GM21723 (cell line): ENCODE measurements around the gene UBL4A.
A peak's percentile ranks its signal among the peaks of the same experiment; 100 is the strongest.
"Not testable (repeated sequence)": the region's sequence is repeated elsewhere in the genome, so short reads cannot be mapped to it uniquely, and the experiment has no call there.

Experiments
- ATAC-seq: cut with Tn5 transposase; IDR thresholded peaks from one replicate; pipeline ENCODE4 v1.9.1; 2021; ENCODE audit warnings: mild to moderate bottlenecking, moderate library complexity; ENCODE audit not compliant: unreplicated experiment

UBL4A gene

GRCh38 chrX:154508384-154508745 lies 21.9 kb upstream of the UBL4A start:
- no peak for ATAC-seq

- no peak for ATAC-seq
Measured at GRCh38 chrX:154507673-154508383, 21.4 kb upstream of the UBL4A start.

GRCh38 chrX:154506483-154507332 lies 20.3 kb upstream of the UBL4A start:
- no peak for ATAC-seq

- ATAC-seq = no peak
Measured at GRCh38 chrX:154505734-154506133, 19.3 kb upstream of the UBL4A start.

GRCh38 chrX:154502989-154503388 lies 16.6 kb upstream of the UBL4A start:
- ATAC-seq = no peak

- ATAC-seq = no peak
Measured at GRCh38 chrX:154502098-154502497, 15.7 kb upstream of the UBL4A start.

GRCh38 chrX:154501423-154501822 lies 15.0 kb upstream of the UBL4A start:
- ATAC-seq = not testable (repeated sequence)

GRCh38 chrX:154496591-154497137 lies 10.2 kb upstream of the UBL4A start:
- ATAC-seq = not testable (repeated sequence)

- ATAC-seq = no peak
Measured at GRCh38 chrX:154495472-154495922, 9.1 kb upstream of the UBL4A start.

GRCh38 chrX:154494715-154495114 lies 8.3 kb upstream of the UBL4A start:
- no peak for ATAC-seq

- peak; percentile 72 for ATAC-seq
Measured at GRCh38 chrX:154490414-154491083, 4.1 kb upstream of the UBL4A start, which contains the start of gene SLC10A3. TSS of gene SLC10A3 (minus strand) at chrX:154490629. CDS start at chrX:154488940, 1,689 bp downstream.

GRCh38 chrX:154490021-154490413 lies 3.6 kb upstream of the UBL4A start:
- peak; percentile 11 for ATAC-seq

- ATAC-seq = no peak
Measured at GRCh38 chrX:154489182-154489581, 2.8 kb upstream of the UBL4A start.

- ATAC-seq = no peak
Measured at GRCh38 chrX:154488336-154489075, 2.1 kb upstream of the UBL4A start.

- ATAC-seq = no peak
Measured at GRCh38 chrX:154487518-154488290, 1.3 kb upstream of the UBL4A start.

- no peak for ATAC-seq
Measured at GRCh38 chrX:154486052-154486395, 391 bp downstream of the UBL4A start.

- ATAC-seq = no peak
Measured at GRCh38 chrX:154485150-154486051, 1.0 kb downstream of the UBL4A start.

GRCh38 chrX:154484255-154485149 lies 1.9 kb downstream of the UBL4A start:
- no peak for ATAC-seq
